HG03139 (cell line): ENCODE measurements around the gene MTCP1.

Experiments
- ATAC-seq: cut with Tn5 transposase; IDR thresholded peaks from one replicate; pipeline ENCODE4 v1.9.1; 2021; ENCODE audit not compliant: unreplicated experiment

MTCP1 gene

DNA sequence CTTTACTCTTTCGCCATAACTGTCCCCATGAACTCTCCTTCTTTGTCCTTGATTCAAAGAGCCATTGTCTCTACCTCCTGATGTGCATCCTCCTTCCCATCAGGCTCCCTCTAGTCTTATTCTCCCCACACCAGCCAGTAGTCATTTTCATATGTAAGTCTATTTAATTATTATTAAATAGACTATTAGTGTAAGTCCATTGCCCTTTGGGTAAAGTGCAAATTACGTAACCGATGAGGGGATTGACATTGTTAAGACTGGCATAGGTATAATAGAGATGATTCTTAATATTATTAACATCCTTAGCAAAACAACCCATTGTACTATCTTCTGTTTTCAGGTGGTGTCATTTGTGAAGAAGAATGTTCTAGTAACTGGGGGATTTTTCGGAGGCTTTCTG lies 16.7 kb downstream of the MTCP1 start:
- no peak for ATAC-seq

- no peak for ATAC-seq
Observed at GRCh38 chrX:155053656-155054055, 17.3 kb downstream of the MTCP1 start.

DNA sequence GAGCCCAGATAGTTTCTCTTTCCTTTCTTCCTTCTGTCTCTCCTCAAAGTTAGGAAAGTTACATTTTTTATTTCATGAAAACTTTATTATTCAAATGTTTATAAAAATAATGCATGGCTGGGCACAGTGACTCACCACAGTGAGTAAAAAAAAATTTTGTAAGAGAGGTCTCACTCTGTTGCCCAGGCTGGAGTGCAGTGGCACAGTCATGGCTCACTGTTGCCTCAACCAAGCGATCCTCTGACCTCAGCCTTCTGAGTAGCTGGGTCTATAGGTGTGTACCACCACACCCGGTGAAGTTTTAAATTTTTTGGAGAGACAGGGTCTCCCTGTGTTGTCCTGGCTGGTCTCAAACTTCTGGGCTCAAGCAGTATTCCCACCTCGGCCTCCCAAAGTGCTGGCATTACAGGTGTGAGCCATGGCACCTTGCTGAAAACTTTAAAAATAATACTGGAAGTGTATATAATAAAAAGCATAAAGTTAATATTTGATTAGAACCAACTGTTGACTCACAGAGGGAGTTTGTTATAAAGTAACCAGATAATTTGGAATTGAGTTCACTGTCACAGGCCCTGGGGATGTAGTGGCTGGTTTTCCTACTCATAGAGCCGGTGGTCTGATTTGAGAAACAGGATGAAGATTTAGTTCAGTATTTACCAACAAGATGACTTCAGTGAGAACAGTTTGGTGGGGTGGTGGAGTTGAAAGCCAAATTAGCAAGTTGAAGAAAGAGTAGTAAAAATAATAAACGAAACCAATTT lies 18.0 kb downstream of the MTCP1 start:
- no peak for ATAC-seq

- no peak for ATAC-seq
Observed at GRCh38 chrX:155048977-155049619, 21.8 kb downstream of the MTCP1 start.

DNA sequence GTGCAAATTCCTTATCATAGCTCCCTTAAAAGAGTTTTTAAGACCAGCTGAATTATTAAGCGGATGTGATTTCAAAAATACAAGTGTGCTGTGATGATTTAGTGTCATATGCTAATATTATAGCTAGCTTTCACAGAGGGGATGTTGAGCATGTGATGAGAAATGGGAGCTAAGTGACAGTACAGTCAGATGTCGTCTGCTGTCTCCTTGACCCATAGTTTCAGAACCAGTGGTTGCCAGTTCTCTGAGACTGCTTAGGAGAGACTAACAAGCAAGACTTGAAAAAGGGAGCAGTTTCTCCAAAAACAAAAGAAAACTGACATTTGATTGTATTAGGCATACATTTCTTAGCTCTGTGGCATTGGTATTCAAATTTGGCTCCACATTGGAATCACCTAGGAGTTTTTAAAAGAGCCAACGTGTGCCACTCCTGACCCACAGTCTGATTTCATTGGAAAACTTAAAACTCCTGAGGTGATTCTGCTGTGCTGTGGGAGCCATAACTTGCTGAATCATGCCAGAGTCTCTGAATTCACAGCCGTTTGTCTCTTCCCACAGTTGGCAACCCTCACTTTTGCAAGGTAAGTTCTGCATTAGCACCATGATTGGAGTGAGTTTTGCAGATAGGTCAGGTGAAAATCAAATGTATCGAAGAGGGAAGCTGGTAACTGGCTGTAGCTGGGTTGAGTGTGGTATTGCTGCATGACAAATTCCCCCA lies 24.0 kb downstream of the MTCP1 start:
- ATAC-seq = no peak

DNA sequence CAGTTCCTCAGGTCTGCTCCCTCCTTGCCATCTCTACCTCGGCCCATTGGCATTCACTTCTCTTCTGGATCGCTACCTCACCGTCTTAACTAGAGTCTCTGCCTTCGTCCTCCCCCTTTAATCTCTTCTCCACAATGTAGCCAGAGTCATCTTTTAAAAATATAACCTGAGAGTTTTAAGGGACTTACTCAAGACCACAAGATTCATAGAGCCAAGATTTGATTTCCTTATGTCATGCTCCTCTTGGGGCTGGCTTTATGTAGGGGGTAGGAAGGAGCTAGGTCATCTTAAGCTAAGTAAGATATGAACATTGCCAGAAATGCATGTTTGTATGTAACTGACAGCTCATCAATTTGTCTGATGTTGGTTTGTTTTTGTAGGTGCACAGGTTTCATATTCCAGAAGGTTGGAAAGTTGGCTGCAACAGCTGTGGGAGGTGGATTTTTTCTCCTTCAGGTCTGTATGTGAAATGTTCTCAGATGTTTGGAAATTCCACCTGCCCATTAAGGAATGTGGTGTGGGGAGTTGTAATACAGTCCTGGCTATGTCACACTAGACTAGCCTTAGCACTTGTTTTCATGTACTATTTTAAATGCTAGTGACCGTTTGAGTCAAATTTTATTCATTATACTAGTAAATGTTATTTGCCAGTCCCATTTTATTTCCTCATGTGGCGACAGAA lies 24.7 kb downstream of the MTCP1 start:
- ATAC-seq = no peak

DNA sequence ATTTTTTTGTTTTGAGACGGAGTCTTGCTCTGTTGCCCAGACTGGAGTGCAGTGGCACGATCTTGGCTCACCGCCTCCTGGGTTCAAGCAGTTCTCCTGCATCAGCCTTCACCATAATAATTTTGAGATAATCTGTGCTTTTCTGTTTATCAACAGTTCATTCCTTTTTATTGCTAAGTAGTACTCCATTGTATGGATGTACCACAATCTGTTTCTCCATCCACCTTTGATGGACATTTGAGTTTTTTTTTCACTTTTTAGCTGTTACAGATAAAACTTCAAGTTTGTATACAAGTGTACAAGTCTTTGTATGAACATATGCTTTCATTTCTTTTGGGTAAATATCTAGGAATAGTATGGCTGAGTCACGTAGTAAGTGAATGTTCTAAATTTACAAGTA lies 35.2 kb downstream of the MTCP1 start:
- ATAC-seq = no peak

- ATAC-seq = no peak
Observed at GRCh38 chrX:155031657-155032056, 39.3 kb downstream of the MTCP1 start.

DNA sequence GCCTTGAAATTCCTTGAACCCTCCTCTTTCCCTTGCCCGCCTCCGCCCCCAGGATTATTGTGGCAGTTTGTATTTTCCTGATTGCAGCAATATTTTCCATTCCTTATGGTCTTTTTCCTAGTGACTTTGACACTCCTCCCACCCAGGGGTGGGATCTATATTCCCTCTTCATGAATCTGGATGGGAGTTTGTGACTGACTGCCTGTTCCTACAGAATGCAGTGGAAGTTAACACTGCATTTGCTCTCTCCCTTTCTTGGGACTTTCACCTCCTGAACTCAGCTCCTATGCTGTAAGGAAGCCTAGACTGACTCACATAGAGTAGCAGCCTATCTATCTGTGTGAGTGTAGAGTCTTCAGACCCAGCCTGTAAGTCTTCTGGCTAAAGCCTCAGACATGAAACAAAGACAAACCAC lies 42.1 kb downstream of the MTCP1 start:
- no peak for ATAC-seq

DNA sequence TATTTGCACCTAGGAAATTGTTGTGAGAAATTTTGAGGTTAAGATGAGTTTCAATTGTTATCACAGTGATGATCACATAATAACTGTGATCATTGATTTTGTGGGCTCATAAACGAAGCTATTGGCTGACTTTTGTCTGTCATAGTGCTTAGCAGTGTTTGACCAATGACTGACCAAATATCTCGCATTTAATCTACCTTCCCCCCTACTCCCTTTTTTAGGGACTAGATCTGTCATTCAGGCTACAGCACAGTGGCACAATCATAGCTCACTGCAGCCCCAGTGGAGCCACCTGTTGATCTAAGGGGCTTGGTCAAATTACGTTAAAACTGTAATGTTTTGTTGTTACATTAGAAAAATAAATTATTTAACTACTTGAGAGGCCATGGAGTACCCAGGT lies 42.8 kb downstream of the MTCP1 start:
- no peak for ATAC-seq

GRCh38 chrX:155027509-155028066 lies 43.3 kb downstream of the MTCP1 start:
- ATAC-seq = no peak

DNA sequence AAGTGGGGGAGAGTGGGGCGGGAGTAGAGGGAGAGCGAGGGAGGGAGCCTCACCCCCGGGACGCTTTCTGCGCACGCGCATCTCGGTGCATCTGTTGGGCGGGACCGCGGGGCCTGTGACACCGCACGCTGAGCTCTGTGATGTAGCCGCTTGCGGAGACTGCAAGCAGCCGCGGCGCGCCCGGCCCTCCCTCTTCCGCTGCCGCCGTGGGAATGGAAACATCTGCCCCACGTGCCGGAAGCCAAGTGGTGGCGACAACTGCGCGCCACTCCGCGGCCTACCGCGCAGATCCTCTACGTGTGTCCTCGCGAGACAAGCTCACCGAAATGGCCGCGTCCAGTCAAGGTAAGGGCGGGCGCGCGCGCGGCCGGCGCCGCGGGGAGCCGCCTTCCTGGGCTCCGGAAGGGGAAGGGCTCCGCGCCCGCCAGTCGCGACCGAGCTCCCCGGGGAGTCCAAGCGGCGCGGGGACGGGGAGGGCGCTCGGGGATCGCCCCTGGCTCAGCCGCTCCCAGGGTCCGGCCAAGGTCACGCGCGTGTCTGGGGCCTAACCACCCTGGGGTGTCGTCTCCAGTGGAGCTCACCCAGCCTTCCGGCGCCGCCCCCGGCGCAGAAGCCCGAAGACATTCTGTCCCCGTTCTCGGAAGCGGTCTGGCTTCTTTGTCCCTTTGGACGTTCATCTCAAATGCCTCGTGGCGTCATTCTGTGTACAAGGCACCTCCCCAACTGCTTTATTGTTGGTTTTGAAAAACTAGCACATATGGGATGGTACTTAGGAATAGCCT lies 44.0 kb downstream of the MTCP1 start, which contains the start of gene FUNDC2:
FUNDC2 (plus strand) TSS at position 118 of the 782 bp plus-strand sequence; CDS start at position 213, 95 bp downstream.
- ATAC-seq = peak; percentile 92

DNA sequence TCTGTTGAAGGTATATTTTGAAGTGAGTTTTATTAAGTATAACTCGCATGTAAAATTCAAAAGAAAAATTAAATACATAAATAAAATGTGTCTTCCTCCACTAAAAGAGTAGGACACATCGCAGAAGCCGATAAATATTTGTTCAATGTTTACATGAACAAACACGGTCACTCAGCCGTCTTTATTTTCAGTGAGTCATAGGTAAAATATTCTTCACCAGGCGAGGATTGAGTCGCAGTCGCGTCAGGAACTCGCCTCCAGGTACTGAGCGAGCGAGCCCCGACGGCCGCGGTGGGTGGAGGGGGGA lies 44.6 kb downstream of the MTCP1 start:
- no peak for ATAC-seq

DNA sequence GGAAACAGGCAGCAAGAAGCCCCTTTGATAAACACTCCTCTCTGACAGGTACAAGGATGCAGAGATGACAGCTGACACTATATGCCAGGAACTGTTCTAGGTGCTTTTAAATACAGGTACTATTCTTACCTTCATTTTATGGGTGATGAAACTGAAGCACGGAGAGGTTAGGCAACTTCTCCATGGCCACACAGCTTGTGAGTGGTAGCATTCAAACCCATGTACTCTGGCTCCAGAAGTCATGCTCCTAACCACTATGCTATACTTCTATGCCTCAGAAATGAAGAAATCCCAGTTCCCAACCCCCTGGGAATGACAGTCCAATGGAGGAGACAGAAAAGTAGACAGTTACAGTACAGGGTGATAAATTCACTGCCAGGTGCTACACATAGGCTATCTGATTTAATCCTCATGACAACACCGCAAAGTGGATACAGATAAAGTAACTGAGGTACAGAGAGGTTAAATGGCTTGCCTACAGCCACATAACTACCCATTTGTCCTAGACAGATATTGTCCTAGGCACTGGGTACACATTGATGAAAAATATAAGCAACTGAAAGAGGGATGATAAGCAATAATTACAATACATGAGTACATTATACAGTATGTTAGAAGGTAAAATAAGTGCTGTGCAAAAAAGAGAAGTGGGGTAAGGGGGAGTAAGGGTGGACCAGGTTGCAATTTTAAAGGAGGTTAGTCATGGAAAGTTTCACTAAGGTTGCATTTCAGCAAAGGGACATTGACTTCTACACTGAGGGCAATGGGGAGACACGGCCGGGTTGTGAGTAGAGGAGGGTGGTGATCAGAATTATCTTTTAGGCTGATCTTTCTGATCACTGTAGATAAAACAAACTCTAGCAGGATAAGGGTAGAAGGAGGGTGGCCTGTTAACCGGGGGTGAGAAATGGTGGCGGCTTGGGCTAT lies 46.8 kb downstream of the MTCP1 start:
- ATAC-seq = no peak

- no peak for ATAC-seq
Observed at GRCh38 chrX:155022585-155022984, 48.4 kb downstream of the MTCP1 start, which contains the start of gene F8. TSS of gene F8 (minus strand) at chrX:155022723. CDS start at chrX:155022552, 171 bp downstream.

- no peak for ATAC-seq
Observed at GRCh38 chrX:155020591-155020990, 50.3 kb downstream of the MTCP1 start.
